ENCODE measurements around the gene B3GNT5.

The B3GNT5 gene

DNA sequence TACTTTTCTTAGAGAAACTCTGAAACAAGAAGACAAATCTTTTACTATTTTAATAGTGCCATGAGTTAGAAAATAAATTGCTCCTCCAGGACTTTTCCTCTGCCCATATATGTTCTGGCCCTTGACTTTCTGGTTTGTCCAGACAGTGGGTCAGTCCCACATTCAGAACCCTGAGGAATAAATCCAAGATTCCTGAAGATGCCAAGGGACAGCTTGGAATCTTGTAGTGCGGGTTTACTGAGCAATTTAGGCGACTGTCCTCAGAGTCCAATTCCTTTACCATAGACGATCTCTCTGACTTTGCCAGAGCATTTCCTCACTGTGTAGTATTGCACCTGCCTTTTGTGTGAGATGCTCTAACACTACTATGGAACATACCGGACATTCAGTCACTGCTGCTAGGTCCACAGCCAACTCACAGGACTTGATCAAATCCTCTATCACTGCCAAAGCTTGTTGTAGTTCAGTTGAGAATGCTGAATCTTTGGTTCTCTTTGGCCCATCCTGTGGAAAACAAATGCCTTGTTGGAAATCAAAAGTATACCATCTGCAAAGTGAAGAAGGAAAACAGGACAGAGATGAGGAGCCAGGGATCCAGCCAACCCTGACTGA is 37.4 kb upstream of the B3GNT5 start:
- Histone ChIP-seq H3K9me3 (ENCODE audit: control insufficient read depth, insufficient read depth, low read depth, low read length) (no peaks in the 10 kb centered on the region), H3K4me3 (ENCODE audit: low read depth, low read length) (no peak overlapping the region), H3K36me3 (ENCODE audit: control insufficient read depth in 2 of 2, insufficient read depth in 1 of 2, low read length in 2 of 2) (no peaks in the 10 kb centered on the region), H3K27ac (ENCODE audit: extremely low read depth, low read depth, low read length) (no peak overlapping the region), H3K4me1 (ENCODE audit: control insufficient read depth, insufficient read depth, low read length) (no peaks in the 10 kb centered on the region)
- ChIA-PET CTCF (no interaction called here), POLR2A (no interaction called here)
- no peak for TF ChIP-seq ZNF501 (tag by site-specific recombination; IDR thresholded peaks at IDR 0.05)
- no peak for TF ChIP-seq ZNF670 (tag by site-specific recombination; IDR thresholded peaks at IDR 0.05; ENCODE audit: low read depth)
- no peak for TF ChIP-seq ZNF121 (tag by site-specific recombination; IDR thresholded peaks at IDR 0.05)
- no peak for TF ChIP-seq ZNF157 (tag by site-specific recombination; IDR thresholded peaks at IDR 0.05)
- TF ChIP-seq, protein P1, sequence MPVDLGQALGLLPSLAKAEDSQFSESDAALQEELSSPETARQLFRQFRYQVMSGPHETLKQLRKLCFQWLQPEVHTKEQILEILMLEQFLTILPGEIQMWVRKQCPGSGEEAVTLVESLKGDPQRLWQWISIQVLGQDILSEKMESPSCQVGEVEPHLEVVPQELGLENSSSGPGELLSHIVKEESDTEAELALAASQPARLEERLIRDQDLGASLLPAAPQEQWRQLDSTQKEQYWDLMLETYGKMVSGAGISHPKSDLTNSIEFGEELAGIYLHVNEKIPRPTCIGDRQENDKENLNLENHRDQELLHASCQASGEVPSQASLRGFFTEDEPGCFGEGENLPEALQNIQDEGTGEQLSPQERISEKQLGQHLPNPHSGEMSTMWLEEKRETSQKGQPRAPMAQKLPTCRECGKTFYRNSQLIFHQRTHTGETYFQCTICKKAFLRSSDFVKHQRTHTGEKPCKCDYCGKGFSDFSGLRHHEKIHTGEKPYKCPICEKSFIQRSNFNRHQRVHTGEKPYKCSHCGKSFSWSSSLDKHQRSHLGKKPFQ (tag by site-specific recombination; IDR thresholded peaks at IDR 0.05), result no peak
- TF ChIP-seq ZNF266 (tag by site-specific recombination; IDR thresholded peaks at IDR 0.05; ENCODE audit: low read depth), result no peak
- no peak for TF ChIP-seq SCRT1 (tag by site-specific recombination; IDR thresholded peaks at IDR 0.05; ENCODE audit: borderline replicate concordance)
- no peak for TF ChIP-seq ZNF776 (tag by site-specific recombination; IDR thresholded peaks at IDR 0.05; ENCODE audit: borderline replicate concordance)
- TF ChIP-seq, protein P2, sequence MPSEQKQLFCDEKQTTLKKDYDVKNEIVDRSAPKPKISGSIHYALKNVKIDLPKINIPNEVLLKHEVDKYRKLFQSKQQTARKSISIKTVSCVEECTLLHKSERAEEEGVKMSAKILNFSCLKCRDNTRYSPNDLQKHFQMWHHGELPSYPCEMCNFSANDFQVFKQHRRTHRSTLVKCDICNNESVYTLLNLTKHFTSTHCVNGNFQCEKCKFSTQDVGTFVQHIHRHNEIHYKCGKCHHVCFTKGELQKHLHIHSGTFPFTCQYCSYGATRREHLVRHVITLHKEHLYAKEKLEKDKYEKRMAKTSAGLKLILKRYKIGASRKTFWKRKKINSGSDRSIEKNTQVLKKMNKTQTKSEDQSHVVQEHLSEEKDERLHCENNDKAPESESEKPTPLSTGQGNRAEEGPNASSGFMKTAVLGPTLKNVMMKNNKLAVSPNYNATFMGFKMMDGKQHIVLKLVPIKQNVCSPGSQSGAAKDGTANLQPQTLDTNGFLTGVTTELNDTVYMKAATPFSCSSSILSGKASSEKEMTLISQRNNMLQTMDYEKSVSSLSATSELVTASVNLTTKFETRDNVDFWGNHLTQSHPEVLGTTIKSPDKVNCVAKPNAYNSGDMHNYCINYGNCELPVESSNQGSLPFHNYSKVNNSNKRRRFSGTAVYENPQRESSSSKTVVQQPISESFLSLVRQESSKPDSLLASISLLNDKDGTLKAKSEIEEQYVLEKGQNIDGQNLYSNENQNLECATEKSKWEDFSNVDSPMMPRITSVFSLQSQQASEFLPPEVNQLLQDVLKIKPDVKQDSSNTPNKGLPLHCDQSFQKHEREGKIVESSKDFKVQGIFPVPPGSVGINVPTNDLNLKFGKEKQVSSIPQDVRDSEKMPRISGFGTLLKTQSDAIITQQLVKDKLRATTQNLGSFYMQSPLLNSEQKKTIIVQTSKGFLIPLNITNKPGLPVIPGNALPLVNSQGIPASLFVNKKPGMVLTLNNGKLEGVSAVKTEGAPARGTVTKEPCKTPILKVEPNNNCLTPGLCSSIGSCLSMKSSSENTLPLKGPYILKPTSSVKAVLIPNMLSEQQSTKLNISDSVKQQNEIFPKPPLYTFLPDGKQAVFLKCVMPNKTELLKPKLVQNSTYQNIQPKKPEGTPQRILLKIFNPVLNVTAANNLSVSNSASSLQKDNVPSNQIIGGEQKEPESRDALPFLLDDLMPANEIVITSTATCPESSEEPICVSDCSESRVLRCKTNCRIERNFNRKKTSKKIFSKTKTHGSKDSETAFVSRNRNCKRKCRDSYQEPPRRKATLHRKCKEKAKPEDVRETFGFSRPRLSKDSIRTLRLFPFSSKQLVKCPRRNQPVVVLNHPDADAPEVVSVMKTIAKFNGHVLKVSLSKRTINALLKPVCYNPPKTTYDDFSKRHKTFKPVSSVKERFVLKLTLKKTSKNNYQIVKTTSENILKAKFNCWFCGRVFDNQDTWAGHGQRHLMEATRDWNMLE (tag by site-specific recombination; conservative IDR thresholded peaks at IDR 0.05; ENCODE audit: low read depth), result no peak
- no peak for TF ChIP-seq ZNF37A (tag by site-specific recombination; IDR thresholded peaks at IDR 0.05)
- TF ChIP-seq, protein P3, sequence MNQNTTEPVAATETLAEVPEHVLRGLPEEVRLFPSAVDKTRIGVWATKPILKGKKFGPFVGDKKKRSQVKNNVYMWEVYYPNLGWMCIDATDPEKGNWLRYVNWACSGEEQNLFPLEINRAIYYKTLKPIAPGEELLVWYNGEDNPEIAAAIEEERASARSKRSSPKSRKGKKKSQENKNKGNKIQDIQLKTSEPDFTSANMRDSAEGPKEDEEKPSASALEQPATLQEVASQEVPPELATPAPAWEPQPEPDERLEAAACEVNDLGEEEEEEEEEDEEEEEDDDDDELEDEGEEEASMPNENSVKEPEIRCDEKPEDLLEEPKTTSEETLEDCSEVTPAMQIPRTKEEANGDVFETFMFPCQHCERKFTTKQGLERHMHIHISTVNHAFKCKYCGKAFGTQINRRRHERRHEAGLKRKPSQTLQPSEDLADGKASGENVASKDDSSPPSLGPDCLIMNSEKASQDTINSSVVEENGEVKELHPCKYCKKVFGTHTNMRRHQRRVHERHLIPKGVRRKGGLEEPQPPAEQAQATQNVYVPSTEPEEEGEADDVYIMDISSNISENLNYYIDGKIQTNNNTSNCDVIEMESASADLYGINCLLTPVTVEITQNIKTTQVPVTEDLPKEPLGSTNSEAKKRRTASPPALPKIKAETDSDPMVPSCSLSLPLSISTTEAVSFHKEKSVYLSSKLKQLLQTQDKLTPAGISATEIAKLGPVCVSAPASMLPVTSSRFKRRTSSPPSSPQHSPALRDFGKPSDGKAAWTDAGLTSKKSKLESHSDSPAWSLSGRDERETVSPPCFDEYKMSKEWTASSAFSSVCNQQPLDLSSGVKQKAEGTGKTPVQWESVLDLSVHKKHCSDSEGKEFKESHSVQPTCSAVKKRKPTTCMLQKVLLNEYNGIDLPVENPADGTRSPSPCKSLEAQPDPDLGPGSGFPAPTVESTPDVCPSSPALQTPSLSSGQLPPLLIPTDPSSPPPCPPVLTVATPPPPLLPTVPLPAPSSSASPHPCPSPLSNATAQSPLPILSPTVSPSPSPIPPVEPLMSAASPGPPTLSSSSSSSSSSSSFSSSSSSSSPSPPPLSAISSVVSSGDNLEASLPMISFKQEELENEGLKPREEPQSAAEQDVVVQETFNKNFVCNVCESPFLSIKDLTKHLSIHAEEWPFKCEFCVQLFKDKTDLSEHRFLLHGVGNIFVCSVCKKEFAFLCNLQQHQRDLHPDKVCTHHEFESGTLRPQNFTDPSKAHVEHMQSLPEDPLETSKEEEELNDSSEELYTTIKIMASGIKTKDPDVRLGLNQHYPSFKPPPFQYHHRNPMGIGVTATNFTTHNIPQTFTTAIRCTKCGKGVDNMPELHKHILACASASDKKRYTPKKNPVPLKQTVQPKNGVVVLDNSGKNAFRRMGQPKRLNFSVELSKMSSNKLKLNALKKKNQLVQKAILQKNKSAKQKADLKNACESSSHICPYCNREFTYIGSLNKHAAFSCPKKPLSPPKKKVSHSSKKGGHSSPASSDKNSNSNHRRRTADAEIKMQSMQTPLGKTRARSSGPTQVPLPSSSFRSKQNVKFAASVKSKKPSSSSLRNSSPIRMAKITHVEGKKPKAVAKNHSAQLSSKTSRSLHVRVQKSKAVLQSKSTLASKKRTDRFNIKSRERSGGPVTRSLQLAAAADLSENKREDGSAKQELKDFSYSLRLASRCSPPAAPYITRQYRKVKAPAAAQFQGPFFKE (tag by site-specific recombination; IDR thresholded peaks at IDR 0.05; ENCODE audit: borderline replicate concordance), result no peak
- TF ChIP-seq, protein P4, sequence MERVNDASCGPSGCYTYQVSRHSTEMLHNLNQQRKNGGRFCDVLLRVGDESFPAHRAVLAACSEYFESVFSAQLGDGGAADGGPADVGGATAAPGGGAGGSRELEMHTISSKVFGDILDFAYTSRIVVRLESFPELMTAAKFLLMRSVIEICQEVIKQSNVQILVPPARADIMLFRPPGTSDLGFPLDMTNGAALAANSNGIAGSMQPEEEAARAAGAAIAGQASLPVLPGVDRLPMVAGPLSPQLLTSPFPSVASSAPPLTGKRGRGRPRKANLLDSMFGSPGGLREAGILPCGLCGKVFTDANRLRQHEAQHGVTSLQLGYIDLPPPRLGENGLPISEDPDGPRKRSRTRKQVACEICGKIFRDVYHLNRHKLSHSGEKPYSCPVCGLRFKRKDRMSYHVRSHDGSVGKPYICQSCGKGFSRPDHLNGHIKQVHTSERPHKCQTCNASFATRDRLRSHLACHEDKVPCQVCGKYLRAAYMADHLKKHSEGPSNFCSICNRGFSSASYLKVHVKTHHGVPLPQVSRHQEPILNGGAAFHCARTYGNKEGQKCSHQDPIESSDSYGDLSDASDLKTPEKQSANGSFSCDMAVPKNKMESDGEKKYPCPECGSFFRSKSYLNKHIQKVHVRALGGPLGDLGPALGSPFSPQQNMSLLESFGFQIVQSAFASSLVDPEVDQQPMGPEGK (tag by site-specific recombination; IDR thresholded peaks at IDR 0.05), result no peak
- TF ChIP-seq, protein P5, sequence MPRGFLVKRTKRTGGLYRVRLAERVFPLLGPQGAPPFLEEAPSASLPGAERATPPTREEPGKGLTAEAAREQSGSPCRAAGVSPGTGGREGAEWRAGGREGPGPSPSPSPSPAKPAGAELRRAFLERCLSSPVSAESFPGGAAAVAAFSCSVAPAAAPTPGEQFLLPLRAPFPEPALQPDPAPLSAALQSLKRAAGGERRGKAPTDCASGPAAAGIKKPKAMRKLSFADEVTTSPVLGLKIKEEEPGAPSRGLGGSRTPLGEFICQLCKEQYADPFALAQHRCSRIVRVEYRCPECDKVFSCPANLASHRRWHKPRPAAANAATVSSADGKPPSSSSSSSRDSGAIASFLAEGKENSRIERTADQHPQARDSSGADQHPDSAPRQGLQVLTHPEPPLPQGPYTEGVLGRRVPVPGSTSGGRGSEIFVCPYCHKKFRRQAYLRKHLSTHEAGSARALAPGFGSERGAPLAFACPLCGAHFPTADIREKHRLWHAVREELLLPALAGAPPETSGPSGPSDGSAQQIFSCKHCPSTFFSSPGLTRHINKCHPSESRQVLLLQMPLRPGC (tag by site-specific recombination; IDR thresholded peaks at IDR 0.05), result no peak

Data from HEK293 (cell line).